Measurements from ENCODE around the gene DZANK1.
"Not testable (repeated sequence)": the region's sequence is repeated elsewhere in the genome, so short reads cannot be mapped to it uniquely, and the experiment has no call there.

Gene DZANK1

DNA sequence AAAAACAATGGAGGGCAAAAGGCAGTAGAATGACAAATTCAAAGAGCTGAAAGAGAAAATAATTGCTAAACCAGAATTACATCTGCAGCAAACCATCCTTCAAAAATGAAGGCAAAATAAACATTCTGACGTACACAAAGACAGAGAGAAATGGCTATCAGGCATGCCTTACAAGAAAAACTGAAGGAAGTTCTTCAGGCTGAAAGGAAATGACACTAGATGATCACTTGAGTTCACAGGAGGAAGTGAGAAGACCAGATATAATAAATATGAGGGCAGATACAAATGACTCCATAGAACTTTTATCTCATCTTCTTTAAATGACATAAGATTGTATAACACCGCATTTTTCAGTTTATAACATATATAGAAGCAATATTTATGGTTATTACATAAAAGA lies 30.0 kb downstream of the DZANK1 start:
- DNase-seq, result no peak

DNA sequence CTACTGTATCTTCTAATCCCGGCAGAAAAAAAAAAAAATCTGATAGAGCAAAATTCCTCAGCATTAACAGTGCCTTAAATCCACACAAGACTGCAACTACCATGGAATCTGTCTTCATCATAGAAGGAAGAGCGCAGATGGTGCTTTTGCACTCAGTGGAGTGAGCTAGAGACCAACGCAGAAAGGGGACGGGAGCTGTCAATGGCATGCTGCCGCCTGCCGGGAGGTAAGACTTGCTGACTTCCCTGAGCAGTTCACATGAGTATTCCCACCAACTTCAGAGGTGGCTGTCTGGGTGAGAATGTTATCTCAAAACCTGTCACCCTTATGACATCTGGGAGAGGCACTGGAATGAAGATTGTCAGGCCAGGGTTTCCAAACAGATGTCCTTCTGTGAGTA lies 35.6 kb downstream of the DZANK1 start:
- DNase-seq, result no peak

DNA sequence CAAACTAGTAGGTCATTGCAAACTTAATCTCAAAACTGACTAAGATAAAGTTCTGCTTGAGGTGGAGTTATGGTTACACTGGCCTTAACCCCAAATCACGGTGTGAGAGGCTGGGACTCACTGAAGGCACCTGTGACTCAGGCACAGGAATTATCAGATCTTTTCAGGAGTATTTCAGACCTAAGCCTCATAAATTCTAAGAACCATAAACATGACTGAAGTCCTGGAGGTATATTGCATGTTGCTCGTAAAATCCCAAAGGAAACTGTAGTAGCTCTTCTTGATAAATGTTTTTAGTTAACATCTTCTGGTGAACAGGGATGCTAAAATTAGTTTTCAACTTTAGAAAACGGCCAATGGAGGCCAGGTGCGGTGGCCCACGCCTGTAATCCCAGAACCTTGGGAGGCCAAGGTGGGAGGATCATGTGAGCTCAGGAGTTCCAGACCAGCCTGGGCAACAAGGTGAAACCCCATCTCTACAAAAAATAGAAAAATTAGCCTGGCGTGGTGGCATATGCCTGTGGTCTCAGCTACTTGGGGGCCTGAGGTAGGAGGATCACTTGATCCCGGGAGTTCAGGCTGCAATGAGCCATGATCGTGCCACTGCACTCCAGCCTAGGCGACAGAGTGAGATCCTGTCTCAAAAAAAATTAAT lies 36.5 kb downstream of the DZANK1 start:
- no peak for DNase-seq

DNA sequence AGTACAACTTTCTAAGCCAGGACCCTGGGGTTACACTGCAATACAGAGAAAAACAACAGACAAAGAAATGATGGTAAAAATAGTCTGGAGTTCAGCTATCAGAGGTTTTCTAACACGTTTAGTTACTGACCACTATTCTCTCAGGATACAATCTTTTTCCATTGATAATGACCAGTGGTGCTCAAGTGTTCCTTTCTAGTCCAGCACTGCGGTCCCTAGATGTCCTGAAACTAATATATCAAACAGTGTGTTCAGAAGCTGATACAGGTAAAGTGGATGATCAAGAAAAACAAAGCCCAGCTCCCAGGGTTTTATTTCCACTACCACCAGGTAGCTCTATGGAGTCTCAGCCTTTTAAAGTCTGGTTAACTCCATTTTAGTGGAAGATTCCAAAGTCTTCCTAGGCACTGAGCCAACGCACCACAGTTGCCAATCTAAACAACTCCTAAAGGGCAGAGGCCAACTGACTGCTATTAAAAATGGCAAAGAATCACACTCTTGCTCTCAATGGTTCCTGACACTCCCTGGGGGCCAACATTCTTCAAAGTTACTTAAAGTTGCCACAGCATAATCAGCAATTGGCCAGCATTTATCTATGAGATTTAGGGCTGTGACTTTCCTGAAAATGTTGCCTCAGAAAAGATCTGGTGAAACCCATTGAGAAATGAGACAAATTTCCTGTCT lies 38.2 kb downstream of the DZANK1 start:
- DNase-seq, result no peak

DNA sequence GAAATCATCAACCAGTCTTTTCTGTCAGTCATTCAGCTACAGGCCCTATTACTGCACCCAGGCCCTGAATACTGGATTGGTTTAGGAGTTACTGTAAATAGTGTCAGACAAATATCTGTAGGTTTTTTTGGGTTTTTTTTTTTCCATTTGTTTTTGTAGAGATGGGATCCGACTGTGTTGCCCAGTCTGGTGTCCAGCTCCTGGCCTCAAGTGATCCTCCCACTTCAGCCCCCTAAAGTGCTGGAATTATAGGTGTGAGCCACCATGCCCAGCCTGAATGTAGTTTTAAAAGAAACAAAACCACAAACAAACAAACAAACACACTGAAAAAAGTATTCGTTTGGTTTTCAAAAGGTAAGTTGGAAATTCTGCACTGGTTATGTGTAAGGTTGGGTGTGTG lies 39.6 kb downstream of the DZANK1 start:
- DNase-seq, result no peak

DNA sequence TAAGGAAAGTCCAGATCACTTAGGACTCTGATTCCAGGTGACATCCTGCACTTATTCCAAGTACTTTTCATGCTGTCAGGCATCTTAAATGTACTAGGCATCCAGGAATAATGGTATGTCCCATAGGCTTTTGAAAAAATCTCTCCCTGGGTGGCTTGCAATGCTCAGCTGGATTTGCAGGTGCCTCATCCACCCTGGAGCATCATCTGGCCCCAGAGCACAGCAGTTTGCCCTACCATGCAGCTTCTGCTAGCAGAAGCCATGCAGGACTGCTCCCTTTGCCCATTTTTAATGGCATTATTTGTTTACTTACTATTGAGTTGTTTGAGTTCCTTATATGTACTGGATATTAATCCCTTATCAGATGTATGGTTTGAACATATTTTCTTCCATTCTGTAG lies 45.2 kb downstream of the DZANK1 start:
- no peak for DNase-seq

DNA sequence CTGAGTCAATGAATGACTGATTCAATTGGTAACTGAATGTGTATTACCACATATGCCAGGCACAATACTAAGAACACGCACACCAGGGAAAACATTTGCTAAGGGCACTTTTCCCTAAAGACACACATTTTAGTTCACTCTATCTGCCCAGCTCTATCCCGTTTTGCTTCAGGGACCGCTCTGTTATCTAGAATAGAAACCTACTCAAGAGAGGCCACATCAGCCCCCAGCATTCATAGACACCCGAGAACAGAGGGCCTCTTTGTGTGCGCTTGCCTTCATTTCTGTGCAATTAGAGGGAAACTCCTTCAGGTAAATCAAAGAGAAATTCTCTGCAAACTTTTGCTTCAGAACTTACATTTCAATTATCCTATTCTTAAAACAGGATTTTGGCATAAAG lies 50.3 kb downstream of the DZANK1 start:
- no peak for DNase-seq

DNA sequence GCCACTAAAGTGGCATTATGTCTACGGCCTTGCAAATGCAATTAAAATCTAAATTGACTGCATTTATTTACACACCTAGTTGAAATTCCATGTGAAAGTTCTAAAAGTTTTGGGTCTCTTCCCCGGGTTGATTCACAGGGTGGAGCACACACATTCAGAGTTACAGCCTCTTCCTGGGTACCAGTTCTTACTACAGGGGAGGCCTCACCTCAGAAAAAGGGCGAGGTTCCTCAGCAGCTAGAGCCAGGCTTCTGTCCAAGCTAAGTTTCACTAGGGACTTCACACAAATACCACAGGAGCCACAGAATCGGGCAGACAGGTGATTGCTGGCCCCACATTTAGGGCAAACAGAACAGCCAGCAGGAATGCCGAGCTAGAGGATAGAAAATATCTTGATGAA lies 52.7 kb downstream of the DZANK1 start:
- no peak for DNase-seq

DNA sequence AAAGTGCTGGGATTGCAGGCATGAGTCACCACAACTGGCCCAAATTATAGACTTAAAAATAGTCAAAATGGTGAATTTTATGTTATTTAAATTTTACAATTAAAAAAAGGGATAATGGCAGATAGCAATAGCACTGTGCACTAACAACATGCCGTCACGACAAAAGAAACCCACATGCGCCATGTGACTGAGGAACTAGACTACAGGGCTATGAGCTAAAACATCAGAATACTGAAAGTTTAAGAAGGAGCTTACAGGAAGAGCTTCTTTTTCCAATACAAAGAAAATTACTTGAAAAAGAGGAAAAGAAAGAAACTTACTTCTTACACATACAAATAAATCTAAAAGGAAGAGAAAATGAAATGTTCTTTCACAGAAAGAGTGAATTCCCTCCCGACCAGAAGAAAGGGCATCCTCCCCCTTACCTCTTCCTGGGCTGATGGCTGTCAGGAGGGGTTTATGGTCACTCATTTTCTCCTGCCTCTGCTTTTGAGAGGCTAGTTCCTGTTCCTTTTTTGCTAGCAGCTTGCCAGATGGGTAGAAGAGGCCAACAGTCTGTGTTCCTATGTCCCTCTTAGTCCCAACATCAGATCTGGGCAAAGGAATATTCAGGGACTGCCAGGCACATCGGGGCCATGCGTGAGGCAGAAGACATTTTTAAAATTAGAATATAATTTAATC lies 54.5 kb downstream of the DZANK1 start:
- no peak for DNase-seq

DNA sequence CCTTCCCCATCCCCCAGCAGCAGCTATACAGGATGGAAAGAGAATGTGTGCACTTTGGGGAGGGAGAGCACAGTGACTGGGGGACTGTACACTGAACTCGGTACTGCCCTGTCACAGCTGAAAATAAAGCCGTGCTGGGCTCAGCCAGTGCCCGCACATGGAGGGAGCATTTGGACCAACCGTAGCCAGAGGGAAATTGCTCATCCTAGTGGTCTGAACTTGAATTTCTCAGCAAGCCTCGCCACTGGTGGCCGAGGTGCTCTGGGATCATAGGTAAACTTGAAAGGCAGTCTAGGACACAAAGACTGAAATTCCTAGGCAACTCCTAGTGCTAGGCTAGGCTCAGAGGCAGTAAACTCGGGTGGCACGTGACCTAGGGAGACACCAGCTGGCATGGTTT lies 61.0 kb downstream of the DZANK1 start:
- no peak for DNase-seq

DNA sequence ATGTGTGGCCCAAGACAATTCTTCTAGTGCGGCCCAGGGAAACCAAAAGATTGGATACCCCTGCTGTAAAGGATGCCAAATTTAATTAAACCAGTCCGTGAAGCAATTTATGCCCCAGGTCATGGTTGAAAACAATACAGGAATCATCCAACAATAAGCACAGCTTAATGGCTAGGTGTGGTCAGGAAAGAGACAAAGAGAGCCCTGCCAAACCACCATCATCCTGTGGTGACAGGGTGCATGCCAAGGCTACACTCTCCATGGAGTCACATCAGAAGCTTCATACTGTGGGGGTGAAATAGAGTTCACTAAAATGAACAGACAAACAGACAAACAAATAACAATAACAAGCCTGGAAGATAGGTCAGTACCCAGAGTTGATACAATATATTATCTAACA lies 62.7 kb downstream of the DZANK1 start:
- peak in 1 of 5 experiments; percentile 4 for DNase-seq

DNA sequence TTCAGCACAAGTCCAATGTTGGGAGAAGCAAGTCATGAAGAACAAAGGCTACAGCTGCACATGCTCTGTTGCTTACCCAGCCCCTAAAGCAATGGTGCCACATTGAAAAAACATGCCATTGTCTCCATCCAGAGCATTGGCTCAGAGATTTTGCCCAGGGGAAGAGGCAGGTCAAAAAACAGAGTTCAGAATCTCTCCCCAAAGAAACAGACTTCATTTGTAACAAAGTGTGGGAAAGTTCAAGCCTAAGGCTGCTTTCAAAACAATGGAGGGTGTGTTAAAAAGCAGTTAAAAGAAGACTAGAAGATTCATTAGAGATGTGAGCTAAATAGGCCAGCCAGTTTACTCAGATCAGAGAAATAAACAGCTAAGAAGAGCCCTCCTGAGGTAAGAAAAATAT lies 63.6 kb downstream of the DZANK1 start:
- no peak for DNase-seq

DNA sequence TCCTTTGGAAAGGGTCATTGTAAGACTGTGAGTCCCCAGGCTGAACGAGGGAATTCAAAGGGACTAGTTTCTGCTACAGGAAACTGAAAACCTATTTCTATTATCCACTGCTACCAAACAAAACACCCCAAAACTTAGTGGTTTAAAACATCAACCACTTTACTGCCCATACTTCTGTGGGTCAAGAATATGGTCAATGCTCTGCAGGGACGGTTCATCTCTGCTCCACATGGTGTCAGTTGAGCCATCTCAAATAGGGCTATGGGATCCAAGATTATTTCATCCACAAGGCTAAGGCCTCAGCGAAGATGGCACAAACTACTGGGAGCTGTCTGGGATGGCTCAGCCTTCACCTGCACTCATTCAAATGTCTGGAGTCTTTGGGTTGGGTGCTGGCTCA lies 65.5 kb downstream of the DZANK1 start:
- DNase-seq, result no peak

DNA sequence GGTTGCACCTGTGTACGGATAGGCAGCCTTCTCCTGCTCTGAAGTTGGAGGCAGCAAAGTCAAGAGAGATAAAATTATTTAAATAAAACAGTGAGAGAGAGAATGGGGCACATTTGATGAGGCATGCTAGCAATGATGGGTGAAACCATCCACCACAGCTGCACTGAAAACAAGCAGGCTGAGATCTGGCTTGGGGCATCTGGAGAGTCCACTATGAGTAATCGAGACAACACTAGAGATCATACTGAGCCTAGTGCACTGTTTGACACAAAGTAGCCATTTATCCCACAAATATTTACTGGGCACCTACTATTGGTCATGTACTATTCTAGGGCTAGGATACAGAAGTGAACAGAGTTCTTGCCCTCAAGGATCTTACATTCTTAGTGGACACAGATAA lies 66.4 kb downstream of the DZANK1 start:
- no peak for DNase-seq

DNA sequence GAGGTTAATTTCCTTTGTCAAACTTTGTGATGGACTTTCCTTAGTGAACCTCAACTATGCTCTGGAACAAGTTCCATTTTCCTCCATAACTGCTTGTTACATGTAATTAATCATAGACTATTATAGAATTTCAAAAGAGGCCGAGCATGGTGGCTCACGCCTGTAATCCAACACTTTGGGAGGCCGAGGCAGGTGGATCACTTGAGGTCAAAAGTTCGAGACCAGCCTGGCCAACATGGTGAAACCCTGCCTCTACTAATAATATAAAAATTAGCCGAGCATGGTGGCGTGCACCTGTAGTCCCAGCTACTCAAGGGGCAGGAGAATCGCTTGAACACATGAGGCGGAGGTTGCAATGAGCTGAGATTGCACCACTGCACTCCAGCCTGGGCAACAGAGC lies 68.1 kb downstream of the DZANK1 start:
- DNase-seq, result not testable (repeated sequence)

DNA sequence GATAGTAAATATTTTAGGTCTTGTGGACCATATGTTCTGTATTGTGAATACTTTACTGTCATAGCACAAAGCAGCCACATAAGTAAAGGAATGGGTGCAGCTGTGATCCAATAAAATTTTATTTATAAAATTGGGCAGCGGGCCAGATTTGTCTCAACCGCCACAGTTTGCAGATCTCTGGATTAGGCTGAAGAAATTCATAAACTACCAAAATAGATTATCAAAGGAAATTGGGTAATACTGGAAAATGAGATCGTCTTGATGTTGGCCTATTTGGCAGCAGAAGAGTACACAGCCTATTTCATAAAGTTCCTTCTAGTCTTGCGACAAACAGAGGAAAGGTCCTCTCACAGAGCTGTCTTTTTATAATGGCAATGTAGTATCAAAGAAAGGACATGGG lies 69.8 kb downstream of the DZANK1 start:
- no peak for DNase-seq

DNA sequence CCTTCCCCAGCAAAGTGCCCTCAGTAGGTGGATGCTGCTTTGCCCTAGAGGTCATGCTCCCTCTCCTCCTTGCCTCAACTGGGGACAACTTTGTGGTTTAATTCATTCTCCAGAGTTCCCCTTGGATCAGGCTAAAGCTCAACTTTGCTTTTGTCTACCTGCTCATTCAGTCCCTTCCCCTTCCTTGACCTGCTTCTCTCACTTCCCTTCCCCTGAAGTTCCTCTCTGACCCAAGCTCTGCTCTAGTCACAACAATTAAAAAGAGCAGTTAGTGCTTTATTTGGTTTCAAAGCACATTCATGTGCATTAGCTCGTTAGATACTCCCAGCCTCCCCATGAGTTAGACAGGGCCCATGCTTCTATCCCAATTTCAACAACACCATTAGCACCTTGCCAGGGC lies 71.3 kb downstream of the DZANK1 start:
- DNase-seq, result no peak

DNA sequence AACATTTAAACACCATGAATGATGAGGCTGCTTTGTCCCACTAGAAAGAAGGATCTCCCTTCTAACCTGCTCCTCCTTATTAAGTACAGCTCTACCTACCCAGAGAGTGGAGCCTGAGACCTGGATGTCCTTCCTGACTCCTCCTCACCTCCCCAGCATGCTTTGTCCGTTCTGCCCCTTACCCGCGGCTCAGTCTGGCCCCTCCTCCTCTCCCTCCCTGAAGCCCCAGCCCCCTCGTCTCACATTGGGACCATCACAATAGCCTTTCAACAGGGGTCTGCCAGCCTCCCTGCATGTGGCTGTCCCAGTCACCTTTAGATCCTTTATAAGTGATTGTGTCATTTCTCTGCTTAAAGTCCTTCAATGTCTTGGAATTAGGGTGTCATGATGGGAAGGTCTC lies 72.5 kb downstream of the DZANK1 start:
- DNase-seq, result no peak

DNA sequence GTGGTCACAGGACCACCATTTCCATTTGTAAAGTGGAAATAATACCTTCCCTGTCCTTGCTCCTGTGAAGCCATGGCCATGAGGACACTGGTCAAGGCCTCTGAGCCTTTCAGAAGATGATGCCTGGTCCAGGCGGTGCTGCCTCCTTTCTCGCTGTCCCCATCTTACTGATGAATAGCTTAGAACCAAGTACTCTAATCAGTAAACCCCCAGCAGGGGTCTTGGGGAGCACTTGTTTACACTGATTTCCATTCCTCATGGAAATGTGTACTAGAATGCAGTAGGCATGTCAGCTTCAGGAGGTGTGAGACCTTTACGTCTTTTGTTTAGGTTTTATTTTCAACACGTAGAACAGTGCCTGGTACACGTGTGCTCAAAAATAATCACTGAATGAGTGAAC lies 75.1 kb downstream of the DZANK1 start:
- DNase-seq, result no peak

DNA sequence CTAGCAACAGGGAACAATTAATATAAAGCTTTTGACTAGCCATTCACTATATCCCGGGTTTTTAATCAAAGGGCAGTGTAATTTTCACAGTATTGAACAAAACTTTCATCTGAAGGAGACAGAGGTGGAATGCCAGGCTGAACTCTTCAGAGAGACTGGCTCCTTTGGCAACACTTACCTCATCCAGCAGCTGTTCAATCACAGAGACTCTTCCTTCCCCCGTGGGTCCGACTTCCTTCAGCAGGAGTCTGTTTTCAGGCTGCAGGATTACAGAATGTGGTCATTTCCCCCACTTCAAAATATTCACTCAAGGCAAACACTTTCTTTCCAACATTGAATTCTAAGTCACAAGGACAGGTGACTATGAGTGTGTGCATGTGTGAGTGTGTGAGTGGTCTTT lies 76.6 kb downstream of the DZANK1 start:
- DNase-seq, result no peak

DNA sequence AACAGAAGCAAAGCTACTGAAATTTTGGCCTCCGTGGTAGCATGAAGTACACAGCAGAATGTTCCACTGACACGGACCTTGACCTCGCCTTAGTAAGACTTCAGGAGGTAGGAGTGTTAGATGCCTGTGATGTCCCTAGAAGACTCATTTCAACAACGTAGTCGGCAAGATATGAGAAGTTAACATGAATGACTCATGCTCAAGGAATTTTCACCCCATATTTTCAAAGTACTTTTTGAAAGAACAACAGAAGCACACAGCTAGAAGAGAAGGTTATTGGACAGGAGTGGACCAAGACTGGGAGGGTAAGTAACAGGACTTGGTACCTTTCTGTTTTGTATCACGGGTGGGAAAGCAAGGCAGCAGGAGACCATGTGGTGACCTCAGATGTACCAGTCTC lies 78.0 kb downstream of the DZANK1 start:
- no peak for DNase-seq

DNA sequence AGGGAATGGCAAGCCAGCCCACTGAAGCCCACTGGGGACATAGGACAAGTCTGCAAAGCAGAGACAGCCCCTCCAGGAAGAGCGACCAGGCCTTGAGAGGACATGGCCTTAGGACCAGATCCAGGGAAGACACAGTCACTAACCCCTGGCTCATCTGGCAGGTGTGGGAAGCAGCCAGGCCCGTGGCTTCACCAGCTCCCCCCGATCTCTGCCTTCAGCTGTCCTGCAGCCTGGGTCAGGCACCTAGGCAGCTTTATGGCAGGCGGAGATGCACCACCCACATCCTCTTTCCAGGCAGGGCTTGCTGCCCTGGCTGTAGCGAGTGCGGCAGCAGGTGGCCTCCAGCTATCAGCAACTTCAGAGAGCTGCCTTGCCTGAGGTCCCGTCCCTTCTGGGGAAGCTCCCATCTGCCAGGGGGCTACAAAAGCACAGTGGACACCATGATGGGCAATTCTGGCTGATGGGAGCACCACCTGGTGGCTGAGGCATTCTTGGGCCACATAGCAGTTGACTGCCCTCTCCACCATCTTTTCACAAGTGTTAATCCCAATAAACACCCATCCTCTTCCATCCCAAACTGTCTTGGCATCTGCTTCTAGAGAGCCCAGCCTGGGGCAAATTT lies 85.8 kb downstream of the DZANK1 start:
- DNase-seq, result no peak

DNA sequence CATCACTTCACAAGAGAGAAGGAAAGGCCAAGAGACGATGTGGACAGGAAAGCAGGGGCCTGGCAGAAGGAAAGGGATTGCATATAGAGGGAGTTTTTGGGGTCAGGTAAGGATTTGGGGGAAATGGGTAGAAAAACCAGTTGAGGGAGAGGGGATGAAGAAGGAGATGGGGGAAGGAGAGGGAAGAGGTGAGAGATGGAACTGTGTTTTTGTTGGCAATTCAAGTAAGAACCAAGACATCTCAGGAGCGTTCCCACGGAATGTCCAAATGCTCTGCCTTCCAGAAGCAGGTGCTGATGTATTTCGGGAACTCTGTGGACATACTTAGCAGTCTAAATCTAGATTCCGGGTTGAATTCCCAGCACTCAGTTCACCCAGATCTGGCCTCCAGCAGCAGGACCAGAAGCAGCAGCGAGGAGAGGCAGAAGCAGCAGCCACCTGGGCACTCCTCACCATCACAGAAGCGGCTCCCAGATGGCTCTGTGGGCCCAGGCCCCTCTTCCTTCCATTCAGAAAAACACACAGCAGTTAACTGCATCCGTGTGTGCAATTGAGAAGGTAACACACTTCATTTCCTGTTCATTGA lies 88.8 kb downstream of the DZANK1 start:
- DNase-seq, result no peak

DNA sequence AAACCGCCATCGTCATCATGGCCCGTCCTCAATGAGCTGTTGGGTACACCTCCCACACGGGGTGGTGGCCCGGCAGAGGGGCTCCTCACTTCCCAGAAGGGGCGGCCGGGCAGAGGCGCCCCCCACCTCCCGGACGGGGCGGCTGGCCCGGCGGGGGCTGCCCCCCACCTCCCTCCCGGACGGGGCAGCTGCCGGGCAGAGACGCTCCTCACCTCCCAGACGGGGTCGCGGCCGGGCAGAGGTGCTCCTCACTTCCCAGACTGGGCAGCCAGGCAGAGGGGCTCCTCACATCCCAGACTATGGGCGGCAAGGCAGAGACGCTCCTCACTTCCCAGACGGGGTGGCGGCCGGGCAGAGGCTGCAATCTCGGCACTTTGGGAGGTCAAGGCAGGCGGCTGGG lies 91.3 kb downstream of the DZANK1 start:
- DNase-seq, result not testable (repeated sequence)
